ENCODE data around the gene HNRNPD.
A peak's percentile ranks its signal among the peaks of the same experiment; 100 is the strongest.

HNRNPD gene

DNA sequence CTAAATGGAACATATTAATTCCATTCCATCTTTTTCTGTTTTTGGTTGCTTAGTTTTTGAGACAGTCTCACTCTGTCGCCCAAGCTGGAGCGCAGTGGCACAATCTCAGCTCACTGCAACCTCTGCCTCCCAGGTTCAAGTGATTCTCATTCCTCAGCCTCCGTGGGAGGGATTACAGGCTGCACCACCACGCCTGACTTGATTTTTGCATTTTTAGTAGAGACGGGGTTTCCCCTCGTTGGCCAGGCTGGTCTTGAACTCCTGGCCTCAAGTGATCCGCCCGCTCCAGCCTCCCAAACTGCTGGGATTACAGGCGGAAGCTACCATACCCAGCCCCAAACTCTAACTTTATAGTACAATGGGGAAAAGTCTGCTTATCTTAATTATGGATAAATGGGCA lies 11.2 kb downstream of the HNRNPD start:
- TF ChIP-seq, protein P1, sequence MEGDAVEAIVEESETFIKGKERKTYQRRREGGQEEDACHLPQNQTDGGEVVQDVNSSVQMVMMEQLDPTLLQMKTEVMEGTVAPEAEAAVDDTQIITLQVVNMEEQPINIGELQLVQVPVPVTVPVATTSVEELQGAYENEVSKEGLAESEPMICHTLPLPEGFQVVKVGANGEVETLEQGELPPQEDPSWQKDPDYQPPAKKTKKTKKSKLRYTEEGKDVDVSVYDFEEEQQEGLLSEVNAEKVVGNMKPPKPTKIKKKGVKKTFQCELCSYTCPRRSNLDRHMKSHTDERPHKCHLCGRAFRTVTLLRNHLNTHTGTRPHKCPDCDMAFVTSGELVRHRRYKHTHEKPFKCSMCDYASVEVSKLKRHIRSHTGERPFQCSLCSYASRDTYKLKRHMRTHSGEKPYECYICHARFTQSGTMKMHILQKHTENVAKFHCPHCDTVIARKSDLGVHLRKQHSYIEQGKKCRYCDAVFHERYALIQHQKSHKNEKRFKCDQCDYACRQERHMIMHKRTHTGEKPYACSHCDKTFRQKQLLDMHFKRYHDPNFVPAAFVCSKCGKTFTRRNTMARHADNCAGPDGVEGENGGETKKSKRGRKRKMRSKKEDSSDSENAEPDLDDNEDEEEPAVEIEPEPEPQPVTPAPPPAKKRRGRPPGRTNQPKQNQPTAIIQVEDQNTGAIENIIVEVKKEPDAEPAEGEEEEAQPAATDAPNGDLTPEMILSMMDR (conservative IDR thresholded peaks at IDR 0.05; ENCODE audit: control insufficient read depth, insufficient read depth, low read depth, low read length) = no peak
- DNase-seq (ENCODE audit: low read depth) = no peak
- H3K4me3 ChIP-seq (ENCODE audit: control insufficient read depth, low read depth, low read length) = no peak overlapping the region

DNA sequence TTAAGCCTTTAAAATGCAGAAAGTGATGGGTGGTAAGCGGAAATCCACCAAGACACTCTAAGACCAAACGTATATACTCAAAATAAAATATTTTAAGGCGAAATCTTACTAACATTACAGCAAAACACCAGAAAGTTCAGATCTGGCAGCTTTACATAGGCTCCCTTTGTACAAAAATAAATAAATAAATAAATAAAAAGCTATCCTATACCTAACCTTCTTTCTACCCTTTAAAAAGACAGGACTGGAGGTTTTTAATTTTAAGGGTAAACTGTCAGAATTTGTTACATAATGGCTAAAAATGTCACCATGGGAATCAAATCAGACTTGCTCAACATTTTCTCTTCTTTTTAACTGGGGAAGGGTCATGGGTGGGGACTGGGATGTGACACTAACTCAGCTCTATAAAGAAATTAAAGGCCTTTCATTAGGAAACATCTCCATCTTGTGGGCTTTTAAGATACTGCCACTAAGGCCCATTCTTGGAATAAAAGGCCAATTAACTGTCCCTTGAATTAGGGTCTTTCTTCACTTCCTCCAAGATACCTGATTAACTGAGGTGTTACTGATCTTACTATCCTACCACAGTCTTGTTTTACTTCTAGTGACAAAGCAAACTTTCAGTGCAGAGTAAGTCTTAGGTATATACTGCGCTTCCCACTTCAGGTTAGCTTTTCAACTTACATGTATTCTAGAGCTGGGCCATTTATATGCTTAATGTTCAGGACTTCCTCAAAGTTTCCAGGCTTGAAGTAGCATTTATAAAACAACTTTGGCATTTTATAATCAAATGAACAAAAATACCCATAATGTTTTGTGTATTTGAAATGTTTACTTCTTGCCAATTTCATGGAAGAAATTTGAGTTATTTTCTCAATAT lies 13.3 kb downstream of the HNRNPD start:
- H3K4me3 ChIP-seq (ENCODE audit: control insufficient read depth, low read depth, low read length) = no peak overlapping the region
- DNase-seq (ENCODE audit: low read depth) = peak; percentile 39
- TF ChIP-seq, protein P1 (conservative IDR thresholded peaks at IDR 0.05; ENCODE audit: control insufficient read depth, insufficient read depth, low read depth, low read length) = peak; percentile 68

DNA sequence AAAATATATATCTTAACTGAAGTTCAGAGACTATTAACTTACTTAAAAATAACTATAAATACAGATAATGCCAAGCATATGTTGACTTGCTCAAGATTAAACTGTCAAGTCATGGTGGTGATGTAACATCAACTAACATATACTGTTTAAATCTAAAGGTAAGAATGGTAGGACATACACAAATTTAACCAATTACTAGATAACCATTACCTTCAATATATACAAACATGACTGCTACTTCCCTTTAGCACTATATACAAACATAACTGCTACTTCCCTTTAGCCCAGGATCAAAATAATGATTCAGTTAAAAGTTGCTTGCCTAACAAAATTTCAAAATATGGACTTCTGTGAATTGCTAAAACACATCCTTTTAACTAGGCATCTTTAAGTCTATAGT lies 14.9 kb downstream of the HNRNPD start:
- no peak overlapping the region for H3K4me3 ChIP-seq (ENCODE audit: control insufficient read depth, low read depth, low read length)
- no peak for DNase-seq (ENCODE audit: low read depth)

DNA sequence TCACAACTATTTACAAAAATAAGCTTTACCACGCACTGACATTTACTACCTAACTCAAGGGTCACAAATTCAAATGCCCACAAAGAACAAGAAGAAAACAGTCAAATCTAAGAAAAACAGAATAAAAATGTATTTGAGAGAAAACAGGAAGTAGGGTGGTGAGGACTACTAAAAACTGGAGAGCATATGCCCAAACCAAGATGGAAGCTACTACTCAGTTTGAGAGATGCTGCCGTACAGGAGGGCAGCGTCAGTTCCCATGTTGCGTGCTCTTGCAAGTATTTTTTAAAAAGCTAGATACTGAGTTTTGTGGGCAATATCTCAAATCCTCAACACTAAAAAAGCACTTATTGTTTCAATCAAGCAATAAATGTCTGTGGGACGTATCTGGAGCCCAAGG lies 16.2 kb downstream of the HNRNPD start:
- TF ChIP-seq, protein P1 (conservative IDR thresholded peaks at IDR 0.05; ENCODE audit: control insufficient read depth, insufficient read depth, low read depth, low read length) = no peak
- no peak for DNase-seq (ENCODE audit: low read depth)
- no peak overlapping the region for H3K4me3 ChIP-seq (ENCODE audit: control insufficient read depth, low read depth, low read length)

More for the DNA sequence above, 14.9 kb downstream of the HNRNPD start:
- TF ChIP-seq, protein P1 (conservative IDR thresholded peaks at IDR 0.05; ENCODE audit: control insufficient read depth, insufficient read depth, low read depth, low read length) = no peak

DNA sequence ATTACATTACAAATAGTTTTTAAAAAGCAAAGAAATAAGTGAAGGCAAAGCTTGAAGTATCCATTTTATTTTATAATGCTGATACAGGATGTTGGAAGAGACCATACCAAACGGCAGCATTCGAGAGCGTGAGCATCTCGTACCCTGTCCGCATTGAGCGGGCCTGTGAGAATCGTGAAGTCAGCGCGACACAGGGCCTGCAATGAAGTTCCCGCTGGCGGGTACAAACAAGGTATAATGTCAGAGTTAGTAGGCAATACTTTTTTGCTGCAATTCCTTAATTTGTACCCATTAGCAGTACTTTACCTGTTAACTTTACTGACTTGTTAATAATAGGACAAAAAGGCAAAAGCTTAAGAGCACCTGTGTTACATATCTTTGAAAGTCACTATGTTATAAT lies 19.0 kb downstream of the HNRNPD start:
- H3K4me3 ChIP-seq (ENCODE audit: control insufficient read depth, low read depth, low read length) = no peak overlapping the region
- TF ChIP-seq, protein P1 (conservative IDR thresholded peaks at IDR 0.05; ENCODE audit: control insufficient read depth, insufficient read depth, low read depth, low read length) = no peak
- no peak for DNase-seq (ENCODE audit: low read depth)

DNA sequence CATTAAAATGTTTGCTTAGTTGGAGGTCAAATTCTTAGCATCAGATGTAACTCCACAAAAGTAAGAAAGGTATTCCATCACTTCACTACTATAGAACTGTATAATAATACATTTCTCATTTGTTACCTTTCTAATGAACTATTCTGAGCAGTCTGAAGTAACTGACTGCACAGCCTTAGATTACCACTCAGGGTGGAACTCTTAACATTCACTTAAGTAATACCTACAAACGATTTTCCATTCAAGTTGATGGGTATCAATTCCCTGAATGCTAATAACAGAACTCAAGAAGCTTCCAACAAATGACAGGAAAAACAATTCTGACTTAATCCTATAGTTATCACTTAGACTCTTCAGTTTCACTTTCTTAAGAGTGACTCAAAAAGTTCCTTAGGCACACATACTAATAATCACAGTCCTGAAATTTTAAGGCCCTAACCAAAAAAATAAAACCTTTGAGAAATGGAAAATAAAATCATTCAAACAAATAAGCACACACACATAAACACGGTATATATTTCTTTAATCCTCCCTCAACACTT lies 20.9 kb downstream of the HNRNPD start:
- no peak for DNase-seq (ENCODE audit: low read depth)
- no peak overlapping the region for H3K4me3 ChIP-seq (ENCODE audit: control insufficient read depth, low read depth, low read length)

More for the DNA sequence above, 20.9 kb downstream of the HNRNPD start:
- TF ChIP-seq, protein P1 (conservative IDR thresholded peaks at IDR 0.05; ENCODE audit: control insufficient read depth, insufficient read depth, low read depth, low read length) = no peak
